ENCODE measurements around the gene PIAS2.

Gene PIAS2

GRCh38 chr18:46829531-46829930, 87.8 kb downstream of the PIAS2 start:
- H3K27ac ChIP-seq = no peak overlapping the region
- H3K36me3 ChIP-seq = no peaks in the 10 kb centered on the region
- H3K27me3 ChIP-seq = no peaks in the 10 kb centered on the region
- no peak overlapping the region for H3K4me3 ChIP-seq (ENCODE audit: low read depth in 1 of 2, low read length in 1 of 2)
- H3K4me1 ChIP-seq (ENCODE audit: control insufficient read depth in 1 of 2, insufficient read depth in 1 of 2, low read depth in 1 of 2, low read length in 1 of 2) = no peaks in the 10 kb centered on the region
- no peaks in the 10 kb centered on the region for H3K9me3 ChIP-seq
- TF ChIP-seq CTCF (IDR thresholded peaks at IDR 0.05) = no peak

- Histone ChIP-seq H3K27ac (no peak overlapping the region), H3K4me1 (ENCODE audit: control insufficient read depth in 1 of 2, insufficient read depth in 1 of 2, low read depth in 1 of 2, low read length in 1 of 2) (no peaks in the 10 kb centered on the region), H3K4me3 (ENCODE audit: low read depth in 1 of 2, low read length in 1 of 2) (no peak overlapping the region), H3K9me3 (no peaks in the 10 kb centered on the region), H3K27me3 (no peaks in the 10 kb centered on the region), H3K36me3 (no peaks in the 10 kb centered on the region)
- TF ChIP-seq CTCF (IDR thresholded peaks at IDR 0.05) = no peak
Observed at GRCh38 chr18:46821856-46822711, 95.2 kb downstream of the PIAS2 start.

DNA sequence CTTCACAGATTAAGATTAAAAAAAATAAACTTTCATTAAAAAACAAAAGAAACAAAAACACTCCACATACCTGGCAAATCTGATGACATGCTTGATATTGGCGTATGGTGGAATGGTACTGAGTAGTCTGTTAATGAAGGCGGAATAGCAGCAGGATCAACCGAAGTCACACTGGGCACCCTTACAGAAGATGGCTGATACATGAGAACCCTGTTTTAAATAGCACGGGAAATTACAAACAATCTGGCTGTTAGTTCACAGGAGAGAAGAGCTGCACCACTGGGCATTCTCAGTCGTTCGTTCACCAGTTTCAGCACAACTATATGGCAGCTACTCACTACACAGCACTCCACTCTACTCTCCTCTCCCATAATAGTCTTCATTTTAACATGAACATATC, 96.4 kb downstream of the PIAS2 start:
- Histone ChIP-seq H3K27ac (no peak overlapping the region), H3K4me3 (ENCODE audit: low read depth in 1 of 2, low read length in 1 of 2) (no peak overlapping the region), H3K36me3 (no peaks in the 10 kb centered on the region), H3K27me3 (no peaks in the 10 kb centered on the region), H3K4me1 (ENCODE audit: control insufficient read depth in 1 of 2, insufficient read depth in 1 of 2, low read depth in 1 of 2, low read length in 1 of 2) (no peaks in the 10 kb centered on the region), H3K9me3 (no peaks in the 10 kb centered on the region)
- TF ChIP-seq CTCF (IDR thresholded peaks at IDR 0.05) = no peak

DNA sequence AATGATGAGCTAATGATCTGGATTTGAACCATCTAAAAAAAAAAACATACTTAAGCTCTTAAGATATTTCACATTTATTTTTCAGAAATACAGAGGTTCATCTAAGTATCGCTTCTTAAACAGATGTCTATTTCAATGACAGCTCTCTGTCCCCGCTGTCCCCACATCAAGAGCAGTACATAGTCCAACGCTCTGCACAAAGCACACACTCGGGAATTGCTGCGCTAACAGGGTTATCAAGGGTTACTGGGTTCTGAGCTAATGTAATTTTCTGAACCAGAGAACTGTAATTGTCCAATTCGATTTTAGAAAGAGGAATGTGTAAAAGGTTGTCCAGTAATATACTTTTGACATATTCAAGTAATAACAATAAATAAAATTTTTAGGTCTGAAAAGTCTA, 101.6 kb downstream of the PIAS2 start:
- no peak overlapping the region for H3K27ac ChIP-seq
- no peak for TF ChIP-seq CTCF (IDR thresholded peaks at IDR 0.05)
- H3K4me3 ChIP-seq (ENCODE audit: low read depth in 1 of 2, low read length in 1 of 2) = no peak overlapping the region

DNA sequence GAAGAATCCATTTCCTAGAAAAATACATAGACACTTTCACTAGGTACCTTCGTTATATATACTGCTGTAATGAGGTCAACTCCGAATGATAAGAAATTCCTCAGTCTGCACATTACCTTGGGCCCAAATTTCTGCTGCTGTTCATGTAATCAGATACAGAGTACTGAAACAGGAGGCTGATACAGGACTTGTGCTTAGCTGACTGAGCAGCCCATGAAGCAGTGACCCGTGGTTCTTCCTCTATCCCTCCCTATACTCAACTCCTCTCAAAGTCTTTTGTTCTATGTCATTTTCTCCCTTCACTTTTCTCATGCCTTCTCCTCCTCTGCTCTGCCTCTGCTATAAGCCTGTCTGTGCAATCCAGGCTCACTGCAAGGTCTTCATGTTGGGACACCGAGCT, 102.9 kb downstream of the PIAS2 start:
- no peaks in the 10 kb centered on the region for H3K4me1 ChIP-seq (ENCODE audit: control insufficient read depth in 1 of 2, insufficient read depth in 1 of 2, low read depth in 1 of 2, low read length in 1 of 2)
- H3K9me3 ChIP-seq = no peaks in the 10 kb centered on the region
- H3K36me3 ChIP-seq = no peaks in the 10 kb centered on the region
- no peaks in the 10 kb centered on the region for H3K27me3 ChIP-seq
- no peak for TF ChIP-seq CTCF (IDR thresholded peaks at IDR 0.05)
- no peak overlapping the region for H3K4me3 ChIP-seq (ENCODE audit: low read depth in 1 of 2, low read length in 1 of 2)
- H3K27ac ChIP-seq = no peak overlapping the region

More for the DNA sequence above, 101.6 kb downstream of the PIAS2 start:
- no peaks in the 10 kb centered on the region for H3K4me1 ChIP-seq (ENCODE audit: control insufficient read depth in 1 of 2, insufficient read depth in 1 of 2, low read depth in 1 of 2, low read length in 1 of 2)
- H3K9me3 ChIP-seq = no peaks in the 10 kb centered on the region
- no peaks in the 10 kb centered on the region for H3K27me3 ChIP-seq
- no peaks in the 10 kb centered on the region for H3K36me3 ChIP-seq

Measured in neutrophil (primary cell).